ENCODE data around the gene ATXN7L1.
"Not testable (repeated sequence)": the region's sequence is repeated elsewhere in the genome, so short reads cannot be mapped to it uniquely, and the experiment has no call there.

Gene ATXN7L1

GRCh38 chr7:105857009-105857952 is 19.1 kb downstream of the ATXN7L1 start:
- no peak for DNase-seq (ENCODE audit: low read depth)

GRCh38 chr7:105854498-105854897 is 21.9 kb downstream of the ATXN7L1 start:
- DNase-seq (ENCODE audit: low read depth): no peak

GRCh38 chr7:105853931-105854419 is 22.4 kb downstream of the ATXN7L1 start:
- DNase-seq (ENCODE audit: low read depth): no peak

- no peak for DNase-seq (ENCODE audit: low read depth)
These were observed 25.3 kb downstream of the ATXN7L1 start for GRCh38 chr7:105851064-105851463.

- DNase-seq (ENCODE audit: low read depth): no peak
These were observed 27.1 kb downstream of the ATXN7L1 start for GRCh38 chr7:105849122-105849855.

- no peak for DNase-seq (ENCODE audit: low read depth)
These were observed 30.0 kb downstream of the ATXN7L1 start for GRCh38 chr7:105846404-105846803.

- DNase-seq (ENCODE audit: low read depth): not testable (repeated sequence)
These were observed 31.7 kb downstream of the ATXN7L1 start for GRCh38 chr7:105844681-105845080.

- no peak for DNase-seq (ENCODE audit: low read depth)
These were observed 34.5 kb downstream of the ATXN7L1 start for GRCh38 chr7:105841866-105842265.

GRCh38 chr7:105840981-105841749 is 35.2 kb downstream of the ATXN7L1 start:
- DNase-seq (ENCODE audit: low read depth): no peak

GRCh38 chr7:105839266-105839665 is 37.1 kb downstream of the ATXN7L1 start:
- DNase-seq (ENCODE audit: low read depth): no peak

GRCh38 chr7:105838627-105839231 is 37.7 kb downstream of the ATXN7L1 start:
- no peak for DNase-seq (ENCODE audit: low read depth)

GRCh38 chr7:105837765-105838626 is 38.4 kb downstream of the ATXN7L1 start:
- no peak for DNase-seq (ENCODE audit: low read depth)

- DNase-seq (ENCODE audit: low read depth): no peak
These were observed 41.0 kb downstream of the ATXN7L1 start for GRCh38 chr7:105835441-105835840.

GRCh38 chr7:105831824-105832535 is 44.4 kb downstream of the ATXN7L1 start:
- DNase-seq (ENCODE audit: low read depth): no peak

- no peak for DNase-seq (ENCODE audit: low read depth)
These were observed 45.1 kb downstream of the ATXN7L1 start for GRCh38 chr7:105831302-105831620.

GRCh38 chr7:105830405-105831301 is 45.7 kb downstream of the ATXN7L1 start:
- peak; percentile 85 for DNase-seq (ENCODE audit: low read depth)

- no peak for DNase-seq (ENCODE audit: low read depth)
These were observed 46.6 kb downstream of the ATXN7L1 start for GRCh38 chr7:105829681-105830322.

- no peak for DNase-seq (ENCODE audit: low read depth)
These were observed 48.3 kb downstream of the ATXN7L1 start for GRCh38 chr7:105828141-105828540.

Measured in HS-5 (cell line).